H1 (cell line): ENCODE measurements around the gene ZNF555. TPM values are rescaled to one million over a fixed set of nuclear protein-coding genes. Genes with fewer than 3 reads are reported as not detected.

Source experiments
- CTCF ChIA-PET: fragments of 300-600 bp; sonication (Branson Sonifier 250); formaldehyde crosslinking; loops from one replicate; lab custom pipeline; 2021; ENCODE audit not compliant: partially characterized antibody; lab: Charles Lee
- POLR2A ChIA-PET: fragments of 300-600 bp; sonication (Branson Sonifier 250); formaldehyde crosslinking; loops from one replicate; lab custom pipeline; 2021; ENCODE audit warnings: inconsistent platforms; ENCODE audit not compliant: partially characterized antibody; lab: Charles Lee
- DNase-seq, 2 experiments: peaks; one replicate each; pipeline versions ENCODE4 v3.0.0 to v3.0.0-alpha.2; 2010 to 2022; ENCODE audit warnings: low spot score in 2 of 2, low read depth in 1 of 2, mixed read lengths in 1 of 2
- FAIRE-seq: peaks from 2 replicates; lab custom pipeline; 2011; peaks lifted over from hg19 to GRCh38; lab: Jason Lieb, UNC
- H2AFZ ChIP-seq: 2 replicates; pipeline ENCODE4 v1.8.1; 2012; ENCODE audit warnings: low read length, inconsistent platforms
- H2AK5ac ChIP-seq: 2 replicates; pipeline ENCODE4 v1.6.1; 2013; ENCODE audit warnings: low read depth, low read length
- H2BK120ac ChIP-seq: replicated peaks from 2 replicates; pipeline ENCODE3; 2013; ENCODE audit warnings: low read depth, low read length, inconsistent platforms
- H2BK12ac ChIP-seq: 2 replicates; pipeline ENCODE4 v1.6.1; 2013; ENCODE audit warnings: low read depth, low read length
- H2BK15ac ChIP-seq: 2 replicates; pipeline ENCODE4 v1.6.1; 2013; ENCODE audit warnings: low read length
- H2BK20ac ChIP-seq: 2 replicates; pipeline ENCODE4 v1.6.1; 2013; ENCODE audit warnings: low read length
- H2BK5ac ChIP-seq: 2 replicates; pipeline ENCODE4 v1.6.1; 2013; ENCODE audit warnings: low read depth, low read length
- H3K14ac ChIP-seq: 2 replicates; pipeline ENCODE4 v1.6.1; 2013; ENCODE audit warnings: inconsistent platforms; ENCODE audit not compliant: insufficient read length
- H3K18ac ChIP-seq: 2 replicates; pipeline ENCODE4 v1.6.1; 2013; ENCODE audit warnings: low read length; ENCODE audit errors: extremely low read depth
- H3K23ac ChIP-seq: 2 replicates; pipeline ENCODE4 v1.6.1; 2013; ENCODE audit warnings: inconsistent platforms; ENCODE audit not compliant: insufficient read length
- H3K23me2 ChIP-seq: 2 replicates; pipeline ENCODE4 v1.6.1; 2013; ENCODE audit warnings: low read depth, low read length
- H3K27ac ChIP-seq: 2 replicates; pipeline ENCODE4 v1.6.1; 2011; ENCODE audit warnings: low read depth, low read length, inconsistent platforms
- H3K27me3 ChIP-seq, 4 experiments: replicated peaks in 1 of 4; 1 replicate in 1 of 4; 2 replicates in 3 of 4; pipeline versions ENCODE4 v1.6.1 to v1.8.1; 2011 to 2013; ENCODE audit warnings: low read length in 3 of 4, mild to moderate bottlenecking in 3 of 4, inconsistent platforms in 2 of 4, mixed read lengths in 2 of 4, moderate library complexity in 1 of 4; ENCODE audit not compliant: control insufficient read depth in 3 of 4, insufficient read depth in 3 of 4; ENCODE audit errors: extremely low read depth in 1 of 4
- H3K36me3 ChIP-seq, 4 experiments: 2 replicates each; pipeline versions ENCODE4 v1.6.1 to v1.8.1; 2011 to 2013; ENCODE audit warnings: mild to moderate bottlenecking in 4 of 4, low read length in 3 of 4, moderate library complexity in 2 of 4, control low read depth in 1 of 4, inconsistent platforms in 1 of 4; ENCODE audit not compliant: insufficient read depth in 4 of 4, control insufficient read depth in 2 of 4
- H3K4ac ChIP-seq: replicated peaks from 2 replicates; pipeline ENCODE3; 2013; ENCODE audit warnings: low read length, low read depth, mixed read lengths, inconsistent platforms; ENCODE audit not compliant: insufficient read length
- H3K4me1 ChIP-seq, 4 experiments: replicated peaks in 1 of 4; 1 replicate in 1 of 4; 2 replicates in 3 of 4; pipeline versions ENCODE4 v1.6.1 to v1.8.1; 2011 to 2013; ENCODE audit warnings: low read length in 3 of 4, inconsistent platforms in 2 of 4, mixed read lengths in 1 of 4; ENCODE audit not compliant: insufficient read depth in 4 of 4, control insufficient read depth in 3 of 4
- H3K4me2 ChIP-seq, 2 experiments: 2 replicates each; pipeline versions ENCODE4 v1.6.1 to v1.8.1; 2011 to 2013; ENCODE audit warnings: low read depth in 2 of 2, low read length in 2 of 2, control low read depth in 1 of 2, inconsistent platforms in 1 of 2, mild to moderate bottlenecking in 1 of 2; ENCODE audit not compliant: insufficient read depth in 1 of 2
- H3K4me3 ChIP-seq, 4 experiments: fragments of 200-600, 300-600 bp in 1 of 4; sonication (generic), shearing (Covaris generic), sonication (Bioruptor Twin) in 1 of 4; 2 replicates each; pipeline versions ENCODE4 v1.5.1 to v1.8.1; 2011 to 2016; ENCODE audit warnings: low read length in 4 of 4, low read depth in 3 of 4, control low read depth in 2 of 4, inconsistent platforms in 2 of 4, mild to moderate bottlenecking in 2 of 4, mixed read lengths in 1 of 4, moderate library complexity in 1 of 4; ENCODE audit not compliant: insufficient read depth in 2 of 4; ENCODE audit errors: extremely low read depth in 1 of 4
- H3K56ac ChIP-seq: replicated peaks from 2 replicates; pipeline ENCODE3; 2013; ENCODE audit warnings: low read depth, mild to moderate bottlenecking, mixed read lengths, low read length, inconsistent platforms; ENCODE audit not compliant: insufficient read length
- H3K79me1 ChIP-seq: 2 replicates; pipeline ENCODE4 v1.6.1; 2013; ENCODE audit warnings: low read depth, low read length, control low read depth
- H3K79me2 ChIP-seq, 2 experiments: 2 replicates each; pipeline versions ENCODE4 v1.6.1 to v1.8.1; 2012 to 2013; ENCODE audit warnings: low read length in 2 of 2, mild to moderate bottlenecking in 2 of 2, inconsistent platforms in 1 of 2; ENCODE audit not compliant: insufficient read depth in 2 of 2, control insufficient read depth in 1 of 2
- H3K9ac ChIP-seq, 4 experiments: replicated peaks in 1 of 4; 1 replicate in 1 of 4; 2 replicates in 3 of 4; pipeline versions ENCODE4 v1.6.1 to v1.8.1; 2011 to 2013; ENCODE audit warnings: low read depth in 3 of 4, low read length in 3 of 4, control low read depth in 2 of 4, mild to moderate bottlenecking in 2 of 4, moderate library complexity in 2 of 4, inconsistent platforms in 1 of 4; ENCODE audit errors: extremely low read depth in 1 of 4
- H3K9me3 ChIP-seq, 2 experiments: 2 replicates each; pipeline versions ENCODE4 v1.6.1 to v1.8.1; 2012 to 2013; ENCODE audit warnings: mild to moderate bottlenecking in 2 of 2, moderate library complexity in 2 of 2, control low read depth in 1 of 2, inconsistent platforms in 1 of 2, low read depth in 1 of 2, low read length in 1 of 2, mixed read lengths in 1 of 2; ENCODE audit not compliant: insufficient read depth in 2 of 2
- H4K20me1 ChIP-seq, 2 experiments: replicated peaks in 1 of 2; 2 replicates each; pipeline versions ENCODE3 to v1.8.1; 2011 to 2013; ENCODE audit warnings: inconsistent platforms in 2 of 2, low read length in 2 of 2, mild to moderate bottlenecking in 1 of 2; ENCODE audit not compliant: insufficient read depth in 2 of 2, control insufficient read depth in 1 of 2
- H4K5ac ChIP-seq: 2 replicates; pipeline ENCODE4 v1.6.1; 2013; ENCODE audit warnings: low read length, low read depth, mixed read lengths, inconsistent platforms; ENCODE audit not compliant: insufficient read length
- H4K8ac ChIP-seq: 2 replicates; pipeline ENCODE4 v1.8.0; 2013; ENCODE audit warnings: mild to moderate bottlenecking, moderate library complexity, low read length, inconsistent platforms; ENCODE audit not compliant: insufficient read depth; ENCODE audit errors: extremely low read depth
- H4K91ac ChIP-seq: replicated peaks from 2 replicates; pipeline ENCODE3; 2013; ENCODE audit warnings: low read length, mixed read lengths, inconsistent platforms; ENCODE audit not compliant: insufficient read length
- ATF2 ChIP-seq: IDR thresholded peaks from 2 replicates; pipeline ENCODE4 v1.6.1; 2012; ENCODE audit warnings: low read length, inconsistent platforms
- CBX8 ChIP-seq: fragments of 300-800, 300-1000 bp; sonication (generic); IDR thresholded peaks from 2 replicates; pipeline ENCODE4 v1.7.1; 2016; ENCODE audit warnings: low read depth, low read length, borderline replicate concordance
- CEBPB ChIP-seq: IDR thresholded peaks from 2 replicates; pipeline ENCODE4 v1.6.1; 2012; ENCODE audit warnings: low read depth, low read length
- CHD2 ChIP-seq: IDR thresholded peaks from 2 replicates; pipeline ENCODE4 v1.6.1; 2012; ENCODE audit warnings: low read length, improper control_type of control experiment
- FOSL1 ChIP-seq: IDR thresholded peaks from 2 replicates; pipeline ENCODE4 v1.6.1; 2011; ENCODE audit warnings: mild to moderate bottlenecking, low read depth, low read length, moderate library complexity; ENCODE audit not compliant: insufficient read depth
- MAFK ChIP-seq: IDR thresholded peaks from 2 replicates; pipeline ENCODE4 v1.6.1; 2012; ENCODE audit warnings: low read depth, mild to moderate bottlenecking, improper control_type of control experiment, low read length
- NANOG ChIP-seq: IDR thresholded peaks from 2 replicates; pipeline ENCODE4 v1.6.1; 2011; ENCODE audit warnings: low read length, low read depth, mild to moderate bottlenecking, inconsistent platforms; ENCODE audit not compliant: insufficient read depth, poor library complexity, severe bottlenecking
- RNF2 ChIP-seq: fragments of 200-900, 300-1000 bp; sonication (generic); IDR thresholded peaks from 2 replicates; pipeline ENCODE4 v1.7.1; 2016; ENCODE audit warnings: borderline replicate concordance, low read depth, mild to moderate bottlenecking, antibody characterized with exemption, low read length; ENCODE audit not compliant: poor library complexity, severe bottlenecking; ENCODE audit errors: missing control alignments
- SIRT6 ChIP-seq: IDR thresholded peaks from one replicate; pipeline ENCODE4 v1.7.1; 2012; ENCODE audit warnings: low read length, inconsistent platforms
- SP2 ChIP-seq: IDR thresholded peaks from 2 replicates; pipeline ENCODE4 v1.6.1; 2012; ENCODE audit warnings: mild to moderate bottlenecking, low read length, inconsistent platforms
- TEAD4 ChIP-seq: IDR thresholded peaks from 2 replicates; pipeline ENCODE4 v1.6.1; 2012; ENCODE audit warnings: low read depth, low read length, inconsistent platforms, mixed read lengths
- WGBS, 2 experiments: shearing (Covaris generic) in 1 of 2; methylation state at CpG; one replicate each; pipeline versions ENCODE4 v1.1.6 to v1.1.7; 2013 to 2015; ENCODE audit warnings: low lambda C conversion rate in 2 of 2, mixed read lengths in 2 of 2, inconsistent platforms in 1 of 2, low coverage in 1 of 2, missing lambda C conversion rate in 1 of 2; ENCODE audit not compliant: insufficient replicate concordance in 2 of 2, insufficient coverage in 1 of 2, insufficient read length in 1 of 2; ENCODE audit errors: extremely low coverage in 1 of 2, missing lambda C conversion rate in 1 of 2; 5-methylcytosine and 5-hydroxymethylcytosine counted together
- polyA plus RNA-seq, 7 experiments: library from polyadenylated mRNA; depleted of rRNA in 3 of 7; stranded (reverse) in 5 of 7; unstranded in 2 of 7; fragments of >200 nt in 5 of 7; fragments of 200-250 nt in 2 of 7; gene quantifications; 1 replicate in 5 of 7; 2 replicates in 1 of 7; 4 replicates in 1 of 7; pipeline versions ENCODE4 v1.2.1 to v1.2.3, GENCODE V29; 2011 to 2013; ENCODE audit warnings: missing spikeins in 2 of 7, mixed read lengths in 2 of 7
- total RNA-seq: library from RNA; stranded (reverse); fragmentation: NEBNext Ultra II Directional; extraction: Animal tissue kit (Norgen Biotek cat#: 25700); gene quantifications from 2 replicates; pipeline ENCODE4 v1.2.1, GENCODE V29; 2021

ZNF555 gene
- total and polyA plus RNA-seq, 2 of the 8 experiments (the other 6 are each of a cell fraction or from before 2014, with no cell fraction given): 1.6 to 5.7 TPM

GRCh38 chr19:2902590-2903218 lies 61.4 kb downstream of the ZNF555 start:
- CTCF ChIA-PET: interaction anchor here (0.9 to 1.6 kb wide), 3 partner anchors 20 to 62 kb away, joined by 3 to 6 read pairs (median 3); partner anchors contain the start of gene ZNF555
- Histone ChIP-seq H3K4ac (no peak overlapping the region), H3K36me3 (no peaks in the 10 kb centered on the region), H3K27me3 (no peaks in the 10 kb centered on the region), H3K23ac (no peak overlapping the region), H2AFZ (no peak overlapping the region), H2BK20ac (no peak overlapping the region), H2BK12ac (no peak overlapping the region), H3K18ac (no peak overlapping the region), H3K23me2 (peaks cover 5% of the 10 kb centered on the region; the same call in 1 of the 2 replicates), H3K4me1 (peaks cover 3 to 5% (median 4%) of the 10 kb centered on the region in 4 experiments; a peak in 4 of 7 replicates), H4K20me1 (peaks cover 2 to 7% of the 10 kb centered on the region in 2 experiments), H3K4me3 (no peak overlapping the region), H3K9me3 (no peaks in the 10 kb centered on the region), H2AK5ac (no peak overlapping the region), H3K14ac (no peak overlapping the region), H2BK15ac (no peak overlapping the region), H4K8ac (no peak overlapping the region), H2BK120ac (no peak overlapping the region), H3K4me2 (no peak overlapping the region; a peak in 1 of 4 replicates), H3K9ac (no peak overlapping the region), H2BK5ac (no peak overlapping the region), H4K91ac (no peak overlapping the region), H3K79me2 (peaks cover 0 to 51% of the 10 kb centered on the region in 2 experiments; a peak in 3 of 4 replicates), H4K5ac (no peak overlapping the region), H3K27ac (no peak overlapping the region), H3K56ac (no peak overlapping the region), H3K79me1 (peaks cover 15% of the 10 kb centered on the region)
- POLR2A ChIA-PET: interaction anchor here (0.6 to 0.9 kb wide), 2 partner anchors 15 to 1442 kb away, joined by 3 read pairs; no protein-coding TSS in a partner anchor
- no peak for FAIRE-seq
- DNase-seq: no peak
- 96% methylated on average over 13 of the region's 13 CpGs; no CpG with 5 or more reads in 1 of the 2 experiments for WGBS, 2 experiments
- TF ChIP-seq SP2 (no peak), FOSL1 (no peak), NANOG (no peak), ATF2 (no peak), CHD2 (no peak), SIRT6 (no peak), CEBPB (no peak), TEAD4 (no peak), MAFK (no peak), RNF2 (no peak), CBX8 (no peak)
